HL-60 (cell line): ENCODE measurements around the gene UBE2R2.

Experiments used
- DNase-seq, 2 experiments: peaks; one replicate each; pipeline ENCODE4 v3.0.0-alpha.2; 2010 to 2020; ENCODE audit warnings: low read depth in 1 of 2, low spot score in 1 of 2
- H3K27ac ChIP-seq: fragments of 250-450 bp; sonication (Bioruptor Pico); replicated peaks from 2 replicates; pipeline ENCODE4 v1.5.1; 2020; ENCODE audit warnings: mild to moderate bottlenecking, moderate library complexity
- H3K27me3 ChIP-seq: fragments of 250-450 bp; sonication (Bioruptor Pico); 2 replicates; pipeline ENCODE4 v1.5.1; 2021; ENCODE audit warnings: mild to moderate bottlenecking, moderate library complexity; ENCODE audit not compliant: insufficient read depth, poor library complexity, severe bottlenecking
- H3K4me3 ChIP-seq: replicated peaks from 2 replicates; pipeline ENCODE4 v1.5.1; 2011; ENCODE audit warnings: mild to moderate bottlenecking, control low read depth, low read length; ENCODE audit not compliant: insufficient read depth
- CTCF ChIP-seq: IDR thresholded peaks from one replicate; pipeline ENCODE4 v1.5.1; 2011; ENCODE audit warnings: low read length, control low read depth, inconsistent platforms; ENCODE audit not compliant: insufficient read depth
- GABPA ChIP-seq: IDR thresholded peaks from 2 replicates; pipeline ENCODE4 v1.6.1; 2012; ENCODE audit warnings: low read depth
- POLR2AphosphoS5 ChIP-seq: IDR thresholded peaks from 2 replicates; pipeline ENCODE4 v1.6.1; 2012; ENCODE audit warnings: low read depth
- REST ChIP-seq: IDR thresholded peaks from 2 replicates; pipeline ENCODE4 v1.6.1; 2012; ENCODE audit warnings: low read depth; ENCODE audit not compliant: insufficient replicate concordance
- SPI1 ChIP-seq: IDR thresholded peaks from 2 replicates; pipeline ENCODE4 v1.6.1; 2012; ENCODE audit warnings: low read depth, mild to moderate bottlenecking, borderline replicate concordance

UBE2R2 gene

DNA sequence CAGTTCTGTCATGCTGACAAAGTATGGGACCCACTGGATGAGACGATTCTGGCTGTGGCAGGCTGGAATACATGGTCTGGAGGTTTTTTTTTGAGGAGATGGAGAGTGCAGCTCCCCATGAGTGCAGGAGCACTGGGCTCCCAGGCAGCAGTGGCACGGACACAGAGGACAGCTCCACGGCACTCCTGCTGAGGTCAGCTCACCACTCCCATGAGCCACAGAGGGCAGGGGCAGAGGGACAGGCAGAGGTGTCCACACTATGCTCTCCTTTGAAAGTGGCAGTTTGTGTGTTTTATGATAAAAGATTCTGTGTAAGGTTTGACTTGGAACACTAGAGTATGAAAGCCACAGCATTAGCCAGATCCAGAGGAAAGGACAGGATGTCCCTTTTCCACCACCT is 114.4 kb downstream of the UBE2R2 start:
- no peak for TF ChIP-seq REST
- no peak for TF ChIP-seq POLR2AphosphoS5
- no peak for TF ChIP-seq SPI1
- no peak for TF ChIP-seq GABPA
- no peak for TF ChIP-seq CTCF
- DNase-seq: no peak

DNA sequence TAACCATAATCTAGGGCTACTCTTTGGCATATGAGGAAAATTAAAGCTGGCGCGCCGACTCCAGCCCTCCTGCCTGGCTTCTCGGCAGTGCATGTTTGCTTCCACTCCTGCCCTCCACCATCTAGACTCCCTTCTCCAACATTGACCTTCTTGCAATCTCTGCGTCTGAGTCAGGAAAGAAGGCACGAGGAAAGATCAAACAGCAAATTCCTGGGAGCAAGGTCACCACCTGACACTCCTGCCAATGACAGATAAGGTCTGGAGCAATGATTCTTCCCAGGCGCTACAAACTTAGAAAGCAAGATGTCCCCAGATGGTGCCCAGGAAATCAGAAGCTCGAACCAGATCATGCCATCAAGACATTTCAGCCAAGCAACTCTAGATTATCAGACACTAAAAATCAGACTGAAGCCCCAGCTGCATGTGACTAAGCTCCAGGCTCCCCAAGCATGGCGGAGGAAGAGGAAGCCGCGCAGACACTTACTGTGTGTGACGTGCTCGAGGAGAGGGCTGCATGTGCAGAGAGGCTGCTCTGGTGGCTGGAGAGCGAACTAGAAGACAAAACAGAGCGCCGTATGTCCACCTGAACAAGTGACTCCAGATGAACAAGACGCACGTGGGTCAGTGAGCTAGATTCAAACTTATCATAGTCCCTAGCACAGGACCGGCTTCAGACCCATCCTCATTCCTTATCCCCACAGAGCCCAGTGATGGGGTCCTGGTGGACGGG is 115.3 kb downstream of the UBE2R2 start:
- TF ChIP-seq REST (no peak), GABPA (no peak), SPI1 (no peak), POLR2AphosphoS5 (no peak), CTCF (no peak)
- DNase-seq: no peak
- H3K4me3 ChIP-seq: no peak overlapping the region
- H3K27ac ChIP-seq: no peak overlapping the region
- no peaks in the 10 kb centered on the region for H3K27me3 ChIP-seq

More for the DNA sequence above, 114.4 kb downstream of the UBE2R2 start:
- Histone ChIP-seq H3K4me3 (no peak overlapping the region), H3K27ac (no peak overlapping the region), H3K27me3 (no peaks in the 10 kb centered on the region)

DNA sequence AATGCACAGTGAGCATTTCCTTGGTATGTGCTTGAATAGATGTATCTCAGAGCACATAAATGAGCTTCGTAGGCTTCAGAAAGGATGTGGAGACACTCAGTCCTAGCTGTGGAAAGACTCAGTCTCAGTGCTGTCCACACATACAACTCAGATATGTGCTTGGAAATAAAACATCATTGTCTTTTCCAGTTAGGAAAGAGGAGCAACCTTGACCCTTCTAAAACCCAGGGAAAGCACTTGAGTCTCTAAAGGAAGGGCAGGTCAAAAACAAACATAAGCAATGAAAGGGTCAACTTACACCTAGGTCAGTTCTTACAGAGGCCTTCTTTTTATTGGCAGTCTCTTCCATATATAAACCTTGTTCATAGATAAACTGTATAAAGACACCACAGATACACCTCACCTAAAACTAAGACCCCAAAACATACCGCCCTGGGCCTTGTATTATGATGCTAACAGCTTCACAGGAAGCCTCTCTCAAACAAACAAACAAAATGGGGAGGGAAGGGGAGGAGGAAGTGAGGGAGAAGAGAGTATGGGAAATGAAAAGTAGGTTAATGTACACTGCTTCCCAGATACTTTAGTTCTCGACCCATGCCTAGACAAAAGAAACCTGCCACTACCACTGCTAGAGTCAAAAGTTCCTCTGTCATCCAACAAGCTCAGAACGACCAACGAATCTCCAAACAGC is 117.4 kb downstream of the UBE2R2 start:
- DNase-seq: no peak
- TF ChIP-seq POLR2AphosphoS5 (no peak), SPI1 (no peak), GABPA (no peak), CTCF (no peak), REST (no peak)
- Histone ChIP-seq H3K4me3 (no peak overlapping the region), H3K27me3 (no peaks in the 10 kb centered on the region), H3K27ac (no peak overlapping the region)
